Measurements from ENCODE around the gene CAPN1.

- TF ChIP-seq CTCF (conservative IDR thresholded peaks at IDR 0.05 in 1 of 2, IDR thresholded peaks at IDR 0.05 in 1 of 2; ENCODE audit: low read depth in 1 of 2, low read length in 2 of 2) (no peak), EZH2 (IDR thresholded peaks at IDR 0.05; ENCODE audit: low read length, missing control alignments) (no peak)
Observed at GRCh38 chr11:65224930-65225278, 43.2 kb downstream of the CAPN1 start.
